Fibroblast of villous mesenchyme (primary cell): Measurements from ENCODE around the gene NOTUM. TPM values are rescaled to one million over a fixed set of nuclear protein-coding genes. Genes with fewer than 3 reads are reported as not detected.
"Not testable (repeated sequence)": the region's sequence is repeated elsewhere in the genome, so short reads cannot be mapped to it uniquely, and the experiment has no call there.

Experiments used
- DNase-seq: peaks from one replicate; pipeline ENCODE4 v3.0.0-alpha.2; 2010; ENCODE audit warnings: low read depth
- H3K4me3 ChIP-seq: 2 replicates; pipeline ENCODE4 v1.5.1; 2011; ENCODE audit warnings: low read depth, mild to moderate bottlenecking, low read length
- CTCF ChIP-seq: IDR thresholded peaks from 2 replicates; pipeline ENCODE4 v1.5.1; 2012; ENCODE audit warnings: low read depth, mild to moderate bottlenecking, low read length; ENCODE audit not compliant: insufficient read depth
- total RNA-seq: library from RNA; depleted of rRNA; stranded (reverse); fragments of >200 nt; gene quantifications from 2 replicates; pipeline ENCODE4 v1.2.3, GENCODE V29; 2012

NOTUM gene
- total RNA-seq, 1 donor: under 0.01 TPM

- H3K4me3 ChIP-seq: no peak overlapping the region
- DNase-seq: no peak
- TF ChIP-seq CTCF: no peak
These were observed 40.1 kb downstream of the NOTUM start for GRCh38 chr17:81920612-81921536.

GRCh38 chr17:81918832-81919545 lies 42.0 kb downstream of the NOTUM start:
- TF ChIP-seq CTCF: no peak
- H3K4me3 ChIP-seq: no peak overlapping the region
- no peak for DNase-seq

DNA sequence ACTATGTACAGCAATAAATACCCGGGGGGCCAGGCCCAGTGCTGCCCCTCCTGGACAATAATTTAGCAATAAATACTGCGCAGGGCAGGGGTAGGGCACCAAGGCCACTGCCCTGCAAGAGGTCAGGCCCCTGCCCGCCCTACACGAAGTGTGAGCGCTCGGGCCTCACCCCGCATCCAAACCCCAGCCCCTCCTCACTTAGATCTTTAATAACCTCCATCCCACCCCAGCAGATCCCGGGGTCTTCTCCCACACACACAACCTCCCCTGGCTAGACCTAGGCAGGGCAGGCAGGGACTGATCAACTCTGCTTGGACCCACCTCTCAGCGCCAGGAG lies 42.7 kb downstream of the NOTUM start:
- not testable (repeated sequence) for H3K4me3 ChIP-seq, DNase-seq

DNA sequence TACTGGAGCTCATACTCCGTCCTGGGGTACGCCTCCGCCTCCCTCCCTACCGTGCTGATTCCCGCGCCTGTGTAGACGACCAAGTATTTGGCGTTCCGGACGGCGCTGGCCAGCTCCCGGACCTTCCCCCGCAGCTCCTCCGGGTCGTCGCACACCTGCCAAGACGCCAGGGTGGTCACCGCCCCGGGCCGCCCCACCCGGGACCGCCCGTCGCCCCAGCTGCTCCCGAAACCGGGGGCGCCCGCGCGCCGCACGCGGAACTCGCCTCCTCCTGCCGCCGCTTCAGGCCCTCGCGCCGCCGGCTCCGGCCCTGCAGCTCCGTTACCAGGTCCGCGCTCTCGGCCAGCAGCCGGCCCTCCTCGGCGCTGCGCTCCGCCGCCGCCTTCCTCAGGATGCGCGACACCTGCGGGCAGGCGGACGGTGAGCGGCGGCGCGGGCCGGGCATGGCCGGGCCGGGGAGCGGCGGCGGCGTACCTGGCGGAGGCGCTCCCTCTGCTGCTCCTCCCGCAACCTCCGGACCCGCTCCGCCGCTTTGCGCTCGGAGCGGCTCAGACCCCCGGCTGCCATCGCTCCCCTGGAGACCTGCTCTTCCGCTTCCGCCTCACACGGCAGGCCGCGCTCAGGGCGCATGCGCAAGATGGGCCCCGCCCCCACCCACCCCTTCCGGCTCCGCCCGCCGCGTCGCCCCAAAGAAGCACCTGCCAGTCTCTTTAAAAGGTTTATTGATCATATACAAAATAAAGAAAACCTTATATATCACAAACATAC lies 43.2 kb downstream of the NOTUM start, which contains the start of gene SIRT7:
Gene SIRT7, minus strand, starts transcription at position 612 of the 768 bp plus-strand sequence. Its CDS starts 45 bp downstream, at position 567.
- no peak for TF ChIP-seq CTCF
- DNase-seq: peak; percentile 70
- H3K4me3 ChIP-seq: peak within 1 kb of the TSS; percentile 70

- no peak for TF ChIP-seq CTCF
- H3K4me3 ChIP-seq: peak overlapping the region; percentile 70
- peak; percentile 68 for DNase-seq
These were observed 44.6 kb downstream of the NOTUM start for GRCh38 chr17:81916234-81917001.

- H3K4me3 ChIP-seq: no peak overlapping the region
- TF ChIP-seq CTCF: no peak
- DNase-seq: no peak
These were observed 45.7 kb downstream of the NOTUM start for GRCh38 chr17:81915331-81915730.
